ENCODE results near the gene PSMG1. TPM values are rescaled to one million over a fixed set of nuclear protein-coding genes. Genes with fewer than 3 reads are reported as not detected.
"Not testable (repeated sequence)": the region's sequence is repeated elsewhere in the genome, so short reads cannot be mapped to it uniquely, and the experiment has no call there.

The PSMG1 gene
- polyA plus RNA-seq, 4 donors: 41.6 to 52.1 (median 42.7) TPM

DNA sequence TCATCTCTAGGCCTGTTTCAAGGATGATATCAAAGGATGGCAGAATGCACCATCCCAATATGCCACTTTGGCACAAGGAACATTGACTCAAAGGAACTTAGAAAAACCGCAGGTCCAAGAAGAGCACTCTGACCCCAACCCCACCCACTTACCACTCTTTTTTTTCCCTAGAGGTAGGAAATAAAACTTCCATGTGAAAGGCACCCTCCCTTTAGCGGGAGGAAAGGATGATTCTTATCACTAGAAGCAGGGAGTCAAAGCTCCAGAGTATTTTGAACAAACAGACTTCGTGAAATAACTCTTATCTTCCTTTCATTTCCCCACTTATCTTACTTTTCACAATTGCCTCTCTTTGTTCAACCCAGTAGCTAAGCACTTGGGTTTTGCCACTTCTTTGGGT is 22.2 kb downstream of the PSMG1 start:
- DNase-seq (ENCODE audit: low read depth in 4 of 4, low spot score in 2 of 4): no peak

DNA sequence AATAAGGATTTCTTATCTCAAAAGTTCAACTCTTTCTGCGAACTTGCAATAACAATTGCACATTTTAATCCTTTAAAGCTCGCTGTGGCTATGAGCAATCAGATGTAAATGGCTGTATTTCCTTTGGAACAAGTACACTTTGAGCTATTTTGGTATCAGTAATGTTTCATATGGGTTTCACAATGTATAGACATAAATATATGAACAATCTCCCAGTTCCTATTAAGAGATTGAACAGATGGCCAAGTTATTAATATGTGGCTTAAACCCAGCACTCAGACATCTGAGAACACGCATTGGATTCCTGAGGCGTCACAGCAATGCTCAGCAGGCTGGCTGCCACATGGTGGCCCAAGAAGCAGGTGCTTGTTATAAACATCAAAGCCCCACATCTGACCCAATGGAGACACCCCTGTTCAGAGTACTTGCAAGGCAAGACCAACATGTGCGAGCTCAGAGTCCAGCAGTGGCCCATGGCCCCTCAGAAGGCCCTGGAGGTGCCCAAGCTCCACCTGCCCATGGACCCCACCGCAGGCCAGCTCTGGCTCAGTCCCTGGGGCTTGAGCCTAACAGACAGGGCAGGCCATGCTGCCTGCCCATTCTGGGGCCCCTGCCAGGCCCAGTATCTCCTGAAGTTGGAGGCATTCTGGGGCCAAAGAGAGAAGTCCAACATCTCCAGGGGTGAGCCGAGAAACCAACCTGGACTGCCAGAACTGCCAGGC is 23.7 kb downstream of the PSMG1 start:
- no peak for DNase-seq (ENCODE audit: low read depth in 4 of 4, low spot score in 2 of 4)

DNA sequence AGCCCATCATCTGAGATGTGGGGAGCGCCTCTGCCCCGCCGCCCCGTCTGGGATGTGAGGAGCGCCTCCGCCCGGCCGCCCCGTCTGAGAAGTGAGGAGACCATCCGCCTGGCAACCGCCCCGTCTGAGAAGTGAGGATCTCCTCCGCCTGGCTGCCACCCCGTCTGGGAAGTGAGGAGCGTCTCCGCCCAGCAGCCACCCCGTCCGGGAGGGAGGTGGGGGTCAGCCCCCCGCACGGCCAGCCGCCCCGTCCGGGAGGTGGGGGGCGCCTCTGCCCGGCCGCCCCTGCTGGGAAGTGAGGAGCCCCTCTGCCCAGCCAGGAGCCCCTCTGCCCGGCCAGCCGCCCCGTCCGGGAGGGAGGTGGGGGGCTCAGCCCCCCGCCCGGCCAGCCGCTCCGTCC is 26.0 kb downstream of the PSMG1 start:
- DNase-seq (ENCODE audit: low read depth in 4 of 4, low spot score in 2 of 4): not testable (repeated sequence)

DNA sequence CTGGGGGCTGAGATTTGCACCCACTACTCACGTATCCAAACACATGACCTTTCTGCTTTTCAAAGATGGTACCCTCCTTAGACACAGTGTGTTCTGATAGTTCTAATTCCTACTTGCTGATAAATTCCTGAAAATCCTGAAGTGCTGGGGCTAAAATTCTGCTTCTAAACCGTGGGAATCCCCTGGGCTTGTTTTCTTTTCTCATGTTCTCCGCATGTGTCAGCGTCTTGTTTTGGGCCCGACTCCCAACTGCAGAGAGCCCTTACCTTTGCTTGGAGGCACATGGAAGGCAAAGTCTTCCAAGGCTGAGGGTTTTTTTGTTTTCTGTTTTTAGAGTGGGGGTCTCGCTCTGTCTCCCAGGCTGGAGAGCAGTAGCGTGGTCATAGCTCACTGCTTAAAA is 27.2 kb downstream of the PSMG1 start:
- DNase-seq (ENCODE audit: low read depth in 4 of 4, low spot score in 2 of 4): no peak

DNA sequence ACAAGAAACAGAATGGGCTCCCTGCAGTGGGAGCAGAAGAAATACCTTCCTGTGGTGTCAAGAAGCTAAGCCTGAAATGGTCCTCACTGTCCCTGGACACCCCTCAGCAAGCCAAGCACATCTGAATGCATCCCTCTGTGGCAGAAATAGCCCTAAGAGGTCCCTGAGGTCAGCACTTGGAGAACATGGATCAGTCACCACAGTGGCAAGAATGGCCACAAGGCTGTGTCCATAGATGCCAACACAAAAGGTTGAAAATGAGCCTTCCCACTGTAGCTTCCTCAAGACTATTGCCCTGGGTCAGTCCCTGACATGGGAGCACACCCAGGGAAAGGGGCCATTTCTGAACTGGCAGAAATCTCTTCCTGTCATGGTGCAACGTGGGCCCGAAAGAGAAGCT is 27.7 kb downstream of the PSMG1 start:
- DNase-seq (ENCODE audit: low read depth in 4 of 4, low spot score in 2 of 4): no peak

DNA sequence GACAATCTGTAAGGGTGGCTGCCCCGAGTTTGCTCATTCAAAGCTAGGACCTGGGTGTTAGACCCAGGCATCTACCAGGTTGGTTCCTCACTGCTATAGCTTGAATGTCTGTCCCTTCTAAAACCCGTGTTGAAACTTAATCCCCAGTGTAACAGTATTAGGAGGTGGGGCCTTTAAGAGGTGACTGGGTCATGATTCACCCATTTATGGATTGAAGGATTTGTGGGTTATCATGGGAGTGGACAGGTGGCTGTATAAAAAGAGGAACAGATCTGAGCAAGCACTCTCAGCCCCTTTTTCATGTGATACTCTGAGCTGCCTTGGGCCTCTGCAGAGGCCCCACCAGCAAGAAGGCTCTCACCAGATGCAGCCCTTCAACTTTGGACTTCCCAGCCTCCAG is 29.4 kb downstream of the PSMG1 start:
- DNase-seq (ENCODE audit: low read depth in 4 of 4, low spot score in 2 of 4): no peak

DNA sequence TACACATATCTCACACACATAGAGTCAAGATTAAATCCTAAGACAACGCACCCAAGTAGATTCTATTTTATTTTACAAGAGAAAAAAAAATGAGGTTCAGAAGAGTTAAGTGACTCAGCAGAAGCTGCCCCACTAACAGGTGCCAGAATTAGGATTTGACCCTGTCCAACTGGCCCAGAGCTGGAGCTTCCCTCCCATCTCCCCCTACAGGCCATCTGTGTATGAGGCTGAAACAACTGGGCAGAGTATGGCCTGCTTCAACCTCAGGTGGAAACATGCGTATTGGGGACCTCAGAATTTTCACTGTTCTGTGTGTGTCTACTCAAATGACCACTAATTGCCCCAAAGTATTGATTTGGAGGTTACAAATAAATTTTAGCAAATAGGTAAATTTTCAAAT is 29.9 kb downstream of the PSMG1 start:
- DNase-seq (ENCODE audit: low read depth in 4 of 4, low spot score in 2 of 4): no peak

DNA sequence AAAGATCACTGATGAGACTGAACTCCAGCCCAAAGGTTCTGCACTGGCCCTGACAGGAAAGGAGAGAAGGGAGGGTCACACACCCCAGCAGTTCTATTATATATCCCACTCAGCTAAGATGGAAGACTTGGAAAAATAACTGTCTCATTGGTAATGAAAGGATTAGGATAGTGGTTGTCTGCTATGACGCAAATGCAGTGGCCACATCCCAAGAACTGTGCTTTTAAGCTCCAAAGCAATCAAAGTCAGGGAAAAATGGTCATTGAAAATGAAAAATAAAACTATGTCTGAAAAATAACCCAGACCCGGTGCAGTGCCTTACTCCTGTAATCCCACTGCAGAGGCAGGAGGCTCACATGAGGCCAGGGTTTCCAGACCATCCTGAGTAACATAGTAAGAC is 31.0 kb downstream of the PSMG1 start:
- no peak for DNase-seq (ENCODE audit: low read depth in 4 of 4, low spot score in 2 of 4)

DNA sequence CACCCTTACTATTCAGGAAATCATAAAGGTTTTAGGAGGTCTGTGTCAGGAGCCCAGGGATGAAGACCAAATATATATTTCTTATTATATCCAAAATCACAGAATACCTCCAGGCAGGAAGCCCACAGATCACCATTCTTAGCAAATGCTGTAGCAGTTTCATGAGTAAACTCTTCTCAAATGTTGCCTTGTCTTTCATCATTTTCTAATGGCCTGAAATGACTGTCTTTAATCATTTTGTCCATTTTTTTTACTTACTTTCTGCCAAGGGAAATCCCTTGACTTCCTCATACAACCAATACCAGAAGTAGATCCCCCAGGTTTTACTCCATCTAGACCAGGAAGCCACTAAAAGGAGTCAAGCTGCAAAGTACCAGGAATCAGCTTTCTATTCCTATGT is 32.4 kb downstream of the PSMG1 start:
- DNase-seq (ENCODE audit: low read depth in 4 of 4, low spot score in 2 of 4): no peak

DNA sequence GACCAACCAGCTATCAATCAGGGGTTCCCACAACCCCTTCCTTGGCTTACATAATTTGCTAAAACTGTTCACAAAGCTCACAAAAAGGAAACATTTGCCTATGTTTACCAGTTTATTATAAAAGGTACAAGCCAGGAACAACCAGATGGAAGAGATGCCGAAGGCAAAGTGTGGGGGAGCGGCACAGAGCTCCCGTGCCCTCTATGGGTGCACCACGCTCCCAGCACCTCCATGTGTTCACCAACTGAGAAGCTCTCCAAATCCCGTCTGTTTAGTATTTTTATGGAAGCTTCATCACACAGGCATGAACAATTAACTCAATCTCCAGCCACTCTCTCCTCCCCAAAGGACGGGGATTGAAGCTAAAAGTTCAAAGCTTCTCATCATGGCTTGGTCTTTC is 32.9 kb downstream of the PSMG1 start:
- no peak for DNase-seq (ENCODE audit: low read depth in 4 of 4, low spot score in 2 of 4)

DNA sequence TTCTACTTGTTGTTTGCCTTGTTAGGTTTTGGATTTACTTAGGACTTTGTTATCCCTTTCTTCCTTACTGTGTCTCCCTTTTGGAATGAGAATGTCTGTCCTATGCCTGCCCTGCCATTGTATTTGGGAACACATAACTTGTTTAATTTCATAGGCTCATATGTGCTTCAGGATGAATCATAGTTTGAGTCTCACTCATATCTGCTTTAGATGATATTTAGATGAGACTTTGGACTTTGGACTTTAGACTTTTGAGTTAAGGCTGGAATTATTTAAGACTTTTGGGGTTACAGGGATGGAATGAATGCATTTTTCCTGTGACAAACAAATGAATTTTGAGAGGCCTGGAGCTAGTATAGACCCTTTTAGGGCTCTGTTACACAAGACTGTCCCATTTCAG is 33.4 kb downstream of the PSMG1 start:
- no peak for DNase-seq (ENCODE audit: low read depth in 4 of 4, low spot score in 2 of 4)

DNA sequence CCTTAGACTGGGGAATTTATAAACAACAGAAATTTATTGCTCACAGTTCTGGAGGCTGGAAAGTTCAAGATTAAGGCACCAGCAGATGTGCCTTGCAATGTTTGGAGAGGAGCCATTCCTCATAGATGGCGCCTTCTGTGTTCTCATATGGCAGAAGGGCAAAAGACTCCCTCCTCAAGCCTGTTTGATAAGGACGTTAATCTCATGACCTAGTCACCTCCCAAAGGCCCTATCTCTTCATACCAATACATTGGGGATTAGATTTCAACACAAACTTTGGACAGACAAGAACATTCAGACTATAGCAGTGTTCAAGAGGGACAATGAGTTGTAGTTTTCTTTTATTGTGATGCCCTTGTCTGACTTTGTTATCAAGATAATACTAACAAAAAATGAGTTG is 34.3 kb downstream of the PSMG1 start:
- no peak for DNase-seq (ENCODE audit: low read depth in 4 of 4, low spot score in 2 of 4)

DNA sequence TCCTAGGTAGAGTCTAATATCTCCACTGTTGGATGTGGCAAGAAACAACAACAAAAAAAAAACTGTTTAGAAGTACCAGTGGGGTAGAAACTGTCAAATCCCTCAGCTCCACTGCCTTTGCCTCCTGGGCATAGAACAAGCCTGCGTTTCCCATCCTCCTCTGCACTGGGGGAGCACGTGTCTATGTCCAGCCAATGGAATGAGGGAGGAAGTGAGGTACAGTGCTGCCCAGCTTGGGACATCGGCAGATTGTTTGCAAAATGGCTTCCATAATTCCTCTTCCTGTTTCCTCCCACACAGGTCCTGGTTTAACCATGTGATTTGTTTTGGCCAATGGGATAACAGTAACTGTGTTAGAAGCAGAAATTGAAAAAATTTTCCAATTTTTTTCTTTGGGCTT is 39.1 kb downstream of the PSMG1 start:
- DNase-seq (ENCODE audit: low read depth in 4 of 4, low spot score in 2 of 4): no peak

DNA sequence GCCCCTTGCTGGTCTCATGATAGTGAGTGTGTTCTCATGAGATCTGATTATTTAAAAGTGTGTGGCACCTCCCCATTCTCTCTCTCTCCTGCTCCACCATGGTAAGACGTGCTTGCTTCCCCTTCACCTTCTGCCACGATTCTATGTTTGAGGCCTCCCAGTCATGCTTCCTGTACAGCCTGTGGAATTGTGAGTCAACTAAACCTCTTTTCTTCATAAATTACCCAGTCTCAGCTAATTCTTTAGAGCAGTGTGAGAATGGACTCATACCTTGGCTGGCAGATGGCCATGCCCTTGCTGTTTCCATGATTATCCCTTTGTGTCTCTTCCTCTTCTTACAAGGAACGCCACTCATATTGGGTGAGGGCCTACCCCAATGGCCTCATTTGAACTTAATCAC is 40.3 kb downstream of the PSMG1 start:
- no peak for DNase-seq (ENCODE audit: low read depth in 4 of 4, low spot score in 2 of 4)

DNA sequence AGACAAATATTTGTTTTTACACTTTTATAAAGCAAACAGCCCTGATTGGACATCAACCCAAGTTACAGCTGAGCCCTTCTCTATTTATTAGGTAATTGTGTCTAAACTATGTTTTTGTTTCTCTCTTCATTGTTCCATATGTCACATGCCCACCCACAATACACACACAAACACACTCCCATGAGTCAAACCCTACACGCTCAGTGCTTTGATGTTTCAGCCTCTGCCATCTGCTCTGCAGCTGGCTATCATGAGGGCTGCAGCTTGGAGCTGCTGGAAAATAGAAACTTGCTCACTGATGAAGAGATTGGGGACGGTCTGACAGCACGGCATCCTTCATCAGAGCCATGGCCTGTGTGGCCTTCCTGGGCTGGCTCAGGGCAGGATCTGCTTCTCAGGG is 41.7 kb downstream of the PSMG1 start:
- no peak for DNase-seq (ENCODE audit: low read depth in 4 of 4, low spot score in 2 of 4)

DNA sequence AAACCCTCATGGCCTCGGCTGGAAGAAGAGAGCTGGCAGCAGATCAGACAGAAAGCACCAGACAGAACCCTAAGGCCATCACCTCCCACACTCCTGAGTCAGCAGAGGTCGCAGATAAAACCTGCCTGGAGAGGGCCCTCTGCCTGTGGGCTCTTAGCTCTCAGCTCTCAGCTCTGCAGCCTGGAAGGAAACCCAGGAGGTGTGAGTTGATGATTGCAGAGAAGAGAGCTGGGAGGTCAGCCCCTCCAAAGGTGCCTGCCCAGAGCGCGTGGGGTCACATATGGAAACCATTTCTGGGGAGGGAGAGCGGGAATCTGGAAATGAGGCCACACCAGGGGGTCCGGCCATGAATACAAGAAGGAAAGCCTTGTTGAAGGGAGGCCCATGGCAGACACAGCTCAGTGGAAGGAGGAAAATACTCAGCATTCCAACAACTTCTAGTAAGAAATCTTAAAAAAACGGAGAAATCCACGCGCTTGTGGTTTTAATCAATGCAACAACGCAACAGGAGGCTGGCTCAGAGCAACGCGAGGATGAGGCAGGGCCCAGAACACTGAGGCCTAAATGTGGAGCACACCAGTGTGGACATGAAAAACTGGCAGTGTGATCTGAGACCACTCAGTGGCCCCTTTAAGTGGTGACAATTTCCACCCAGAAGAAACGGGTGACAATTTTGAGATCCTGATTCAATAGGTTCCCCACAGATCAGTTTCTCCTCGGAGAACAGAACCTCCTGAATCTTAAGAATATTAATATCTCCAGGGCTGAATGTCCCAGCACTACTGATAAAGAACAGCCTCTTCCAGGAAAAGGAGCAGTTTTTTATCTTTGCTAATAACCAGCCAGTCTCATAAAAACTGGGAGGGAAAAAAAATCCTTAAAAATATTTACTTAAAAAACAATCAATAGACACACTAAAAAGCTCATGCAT is 45.7 kb downstream of the PSMG1 start:
- DNase-seq (ENCODE audit: low read depth in 4 of 4, low spot score in 2 of 4): no peak

DNA sequence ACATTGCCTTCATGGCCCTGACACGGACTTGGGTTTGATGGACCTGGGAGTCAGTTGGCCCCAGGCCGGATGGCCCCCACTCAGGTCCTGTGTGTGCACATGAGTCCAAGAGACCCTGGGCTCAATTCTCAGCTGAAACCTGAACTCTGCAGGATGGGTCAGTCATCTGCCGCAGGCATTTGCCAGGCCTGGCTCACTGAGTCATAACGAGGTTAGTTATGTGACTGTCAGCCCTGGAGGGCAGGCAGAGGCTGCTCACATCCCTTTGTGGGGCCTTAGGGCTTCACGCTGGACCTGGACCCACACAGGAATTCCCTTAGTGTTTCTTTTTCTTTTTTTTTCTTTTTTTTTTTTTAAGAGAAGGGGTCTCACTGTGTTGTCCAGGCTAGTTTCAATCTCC is 46.5 kb downstream of the PSMG1 start:
- DNase-seq (ENCODE audit: low read depth in 4 of 4, low spot score in 2 of 4): no peak

DNA sequence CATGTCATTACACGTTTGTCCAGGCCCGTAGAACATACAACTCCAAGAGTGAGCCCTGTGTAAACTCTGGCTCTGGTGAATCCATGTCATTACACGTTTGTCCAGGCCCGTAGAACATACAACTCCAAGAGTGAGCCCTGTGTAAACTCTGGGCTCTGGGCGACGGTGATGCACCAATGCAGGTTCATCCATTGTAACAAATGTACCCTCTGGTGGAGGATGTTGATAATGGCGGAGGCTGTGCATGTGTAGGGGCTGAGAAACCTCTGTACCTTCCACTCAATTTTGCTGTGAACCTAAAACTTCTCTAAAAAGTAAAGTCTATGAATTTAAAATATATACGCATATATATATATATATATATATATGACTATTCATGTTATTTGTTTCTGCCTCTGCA is 47.1 kb downstream of the PSMG1 start:
- not testable (repeated sequence) for DNase-seq (ENCODE audit: low read depth in 4 of 4, low spot score in 2 of 4)

DNA sequence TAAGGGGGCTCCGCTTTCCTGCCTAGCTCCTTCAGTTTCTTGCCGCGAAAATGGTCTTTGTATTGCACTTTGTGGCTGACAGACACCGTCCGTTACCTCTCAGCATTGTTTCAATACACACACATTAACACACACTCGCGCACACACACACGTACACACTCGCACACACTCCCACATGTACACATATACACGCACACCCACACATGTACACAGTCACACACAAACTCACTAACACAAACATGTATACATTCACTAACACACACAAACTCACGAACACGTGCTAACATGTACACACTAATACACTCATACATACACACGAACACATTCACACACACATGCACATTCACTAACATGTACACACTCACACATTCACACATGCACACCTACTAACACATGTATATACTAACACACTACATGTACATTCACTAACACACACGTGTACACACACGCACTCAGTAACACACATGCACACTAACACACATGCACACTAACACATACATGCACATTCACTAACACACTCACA is 48.9 kb downstream of the PSMG1 start:
- DNase-seq (ENCODE audit: low read depth in 4 of 4, low spot score in 2 of 4): no peak

DNA sequence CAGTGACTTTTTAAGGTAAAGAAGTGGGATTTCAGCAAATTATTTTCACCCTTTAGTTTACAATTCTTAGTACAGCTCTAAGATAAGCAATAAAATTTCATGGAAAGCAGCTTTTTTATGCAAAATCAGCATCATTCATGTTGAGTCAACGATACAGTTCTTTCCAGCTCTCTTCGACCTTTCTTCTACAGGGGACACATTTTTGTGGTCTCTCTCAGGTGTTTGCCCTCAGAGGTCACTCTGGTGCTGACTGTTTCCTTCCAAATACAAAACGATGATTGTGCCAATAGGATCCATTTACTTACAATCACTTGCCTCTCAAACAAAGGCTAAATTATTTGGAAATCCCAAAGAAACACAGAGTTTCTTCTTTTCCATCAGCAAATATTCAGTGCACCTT is 51.0 kb downstream of the PSMG1 start:
- DNase-seq (ENCODE audit: low read depth in 4 of 4, low spot score in 2 of 4): no peak

DNA sequence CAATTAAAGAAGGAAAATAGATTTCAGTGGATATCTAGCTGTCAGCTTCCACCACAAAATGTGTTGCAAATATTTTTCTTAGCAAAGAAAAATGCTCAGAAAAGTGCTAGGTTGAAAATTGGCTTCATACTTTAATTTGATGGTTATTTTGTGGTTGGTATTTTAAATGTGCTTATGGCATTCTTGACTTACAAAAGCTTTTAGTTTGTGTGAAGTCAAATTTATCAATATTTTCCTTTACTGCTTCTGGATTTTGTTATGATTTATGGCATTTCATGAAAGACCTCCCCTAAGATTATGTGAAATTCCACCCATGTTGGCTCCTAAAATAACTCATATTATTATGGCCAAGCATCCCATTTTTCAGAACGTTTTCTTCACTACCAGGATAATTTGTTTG is 51.5 kb downstream of the PSMG1 start:
- no peak for DNase-seq (ENCODE audit: low read depth in 4 of 4, low spot score in 2 of 4)

DNA sequence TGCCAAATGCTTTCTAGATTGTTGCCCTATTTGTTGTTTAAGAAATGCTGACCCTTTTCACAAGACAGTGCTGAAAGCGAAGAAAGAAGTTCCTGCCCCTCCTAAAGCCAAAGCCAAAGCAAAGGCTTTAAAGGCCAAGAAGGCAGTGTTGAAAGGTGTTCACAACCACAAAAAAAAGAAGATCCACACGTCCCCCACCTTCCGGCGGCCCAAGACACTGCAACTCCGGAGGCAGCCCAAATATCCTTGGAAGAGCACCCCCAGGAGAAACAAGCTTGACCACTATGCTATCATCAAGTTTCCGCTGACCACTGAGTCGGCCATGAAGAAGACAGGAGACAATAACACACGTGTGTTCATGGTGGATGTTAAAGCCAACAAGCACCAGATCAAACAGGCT is 55.7 kb downstream of the PSMG1 start:
- DNase-seq (ENCODE audit: low read depth in 4 of 4, low spot score in 2 of 4): no peak
